GM06990 (cell line): ENCODE measurements around the gene THSD4.

Source experiments
- DNase-seq: peaks from one replicate; pipeline ENCODE4 v3.0.0-alpha.2; 2011; ENCODE audit not compliant: insufficient read length; ENCODE audit errors: extremely low read depth
- H3K27me3 ChIP-seq: replicated peaks from 2 replicates; pipeline ENCODE4 v1.6.0; 2011; ENCODE audit warnings: low read length; ENCODE audit not compliant: control insufficient read depth, insufficient read depth
- H3K36me3 ChIP-seq: 2 replicates; pipeline ENCODE4 v1.5.1; 2011; ENCODE audit warnings: low read length; ENCODE audit not compliant: control insufficient read depth, insufficient read depth
- H3K4me3 ChIP-seq: replicated peaks from 2 replicates; pipeline ENCODE4 v1.5.1; 2011; ENCODE audit warnings: low read depth, mild to moderate bottlenecking, control low read depth, low read length
- CTCF ChIP-seq: IDR thresholded peaks from 2 replicates; pipeline ENCODE4 v1.5.1; 2011; ENCODE audit warnings: low read length, control low read depth, mild to moderate bottlenecking, inconsistent platforms; ENCODE audit not compliant: insufficient read depth, poor library complexity, severe bottlenecking

Gene THSD4

DNA sequence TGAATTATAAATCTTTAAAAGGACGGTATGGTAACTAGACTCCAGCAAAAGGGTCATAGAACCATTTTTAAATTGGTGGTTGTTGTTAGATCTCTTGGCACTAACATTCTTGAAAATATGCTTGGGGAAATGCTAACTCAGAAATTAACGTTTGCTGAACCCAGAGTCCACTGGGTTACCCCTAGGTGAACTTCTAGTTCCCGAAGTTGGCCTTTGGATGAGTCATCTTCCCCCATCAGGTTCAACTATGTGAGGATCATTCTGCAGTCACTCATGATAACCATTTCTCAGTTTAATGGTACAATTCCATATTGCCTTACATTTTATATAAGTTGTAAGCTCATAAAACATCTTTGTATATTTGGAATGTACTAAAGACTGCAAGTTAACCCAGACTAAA, 204.7 kb downstream of the THSD4 start:
- H3K27me3 ChIP-seq, result no peaks in the 10 kb centered on the region
- no peak for TF ChIP-seq CTCF
- no peak overlapping the region for H3K4me3 ChIP-seq
- H3K36me3 ChIP-seq, result no peaks in the 10 kb centered on the region
- no peak for DNase-seq

DNA sequence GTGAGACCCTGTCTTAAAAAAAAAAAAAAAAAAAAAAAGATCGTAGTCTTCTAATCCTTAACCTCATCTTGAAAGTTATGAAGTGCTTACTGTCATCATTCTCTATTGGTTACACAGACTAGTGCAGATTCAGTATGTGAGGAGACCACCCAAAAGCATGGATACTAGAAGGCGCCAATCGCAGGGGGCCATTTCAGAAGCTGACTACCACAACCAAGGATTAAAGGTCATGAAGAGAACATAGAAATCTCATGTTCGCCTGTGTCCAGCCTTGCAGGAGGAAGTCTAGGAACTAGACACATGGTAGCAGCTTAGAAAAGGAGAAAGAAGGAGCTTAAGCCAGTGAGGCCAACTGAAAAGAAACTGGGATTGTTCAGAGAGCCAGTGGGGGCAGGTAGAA, 207.8 kb downstream of the THSD4 start:
- no peak for TF ChIP-seq CTCF
- Histone ChIP-seq H3K27me3 (no peaks in the 10 kb centered on the region), H3K36me3 (no peaks in the 10 kb centered on the region), H3K4me3 (no peak overlapping the region)
- DNase-seq, result no peak

DNA sequence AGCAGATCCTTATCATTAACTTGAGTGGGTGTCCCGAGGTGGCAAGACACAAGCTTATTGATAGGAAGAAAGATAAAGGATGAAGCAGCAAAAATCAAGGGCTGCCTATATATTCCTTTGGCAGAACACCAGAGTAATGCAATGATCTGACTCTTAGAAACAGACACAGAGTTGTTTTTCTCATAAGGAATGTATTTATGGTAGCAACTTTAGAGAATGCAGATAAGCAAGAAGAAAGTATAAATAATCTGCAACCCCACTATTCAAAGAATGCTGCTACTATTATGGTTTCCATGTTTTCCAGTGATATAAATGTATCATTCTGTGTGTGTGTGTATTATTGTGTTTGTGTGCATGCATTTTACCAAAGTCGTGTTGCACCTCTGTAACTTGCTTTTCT, 208.3 kb downstream of the THSD4 start:
- Histone ChIP-seq H3K36me3 (no peaks in the 10 kb centered on the region), H3K27me3 (no peaks in the 10 kb centered on the region), H3K4me3 (no peak overlapping the region)
- DNase-seq, result no peak
- TF ChIP-seq CTCF, result no peak

DNA sequence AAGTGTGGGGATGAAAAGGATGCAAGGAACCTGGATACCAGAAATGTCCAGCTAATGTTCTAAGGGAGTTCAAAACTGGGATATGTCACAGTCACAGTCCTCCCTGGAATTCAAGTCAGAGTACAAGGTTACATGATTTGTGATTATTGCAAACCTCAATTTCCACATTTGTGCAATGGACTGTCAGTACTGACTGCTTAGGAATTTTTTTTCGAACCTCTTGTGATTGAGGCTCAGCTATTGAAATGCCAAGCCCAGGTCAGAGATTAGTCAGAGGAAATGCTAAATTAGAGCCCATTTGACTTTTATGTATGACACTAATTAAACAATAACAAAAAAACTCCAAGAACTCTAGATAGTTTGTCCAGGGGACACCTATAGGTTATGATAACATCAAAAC, 210.2 kb downstream of the THSD4 start:
- no peak for TF ChIP-seq CTCF
- DNase-seq, result no peak

GRCh38 chr15:71328453-71328852, 213.2 kb downstream of the THSD4 start:
- no peak for TF ChIP-seq CTCF
- Histone ChIP-seq H3K27me3 (no peaks in the 10 kb centered on the region), H3K36me3 (no peaks in the 10 kb centered on the region), H3K4me3 (no peak overlapping the region)
- DNase-seq, result no peak

More for the DNA sequence above, 210.2 kb downstream of the THSD4 start:
- no peaks in the 10 kb centered on the region for H3K27me3 ChIP-seq
- no peaks in the 10 kb centered on the region for H3K36me3 ChIP-seq
- H3K4me3 ChIP-seq, result no peak overlapping the region

DNA sequence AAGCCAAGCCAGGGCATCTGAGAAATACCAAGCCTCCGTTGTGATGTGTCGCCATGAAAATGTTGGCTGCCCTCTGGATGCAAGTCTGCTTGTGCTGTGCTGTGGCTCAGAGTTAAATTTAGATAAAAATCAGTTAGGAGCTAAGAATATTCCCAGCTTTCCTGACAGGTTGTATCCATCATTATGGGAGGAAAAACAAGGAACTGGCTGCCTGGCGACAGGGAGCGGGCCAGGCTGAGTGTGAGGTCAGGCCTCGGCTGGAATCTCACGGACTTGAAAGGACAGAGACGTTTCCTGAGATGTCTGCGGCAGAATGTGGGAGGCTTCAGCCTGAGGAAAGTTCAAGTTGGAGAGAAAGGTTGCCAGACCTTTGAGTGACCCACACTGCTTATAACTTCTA, 213.8 kb downstream of the THSD4 start:
- no peaks in the 10 kb centered on the region for H3K36me3 ChIP-seq
- no peak for TF ChIP-seq CTCF
- H3K27me3 ChIP-seq, result no peaks in the 10 kb centered on the region
- no peak overlapping the region for H3K4me3 ChIP-seq
- DNase-seq, result no peak
